ENCODE data around the gene CABYR.

The CABYR gene, protein sequence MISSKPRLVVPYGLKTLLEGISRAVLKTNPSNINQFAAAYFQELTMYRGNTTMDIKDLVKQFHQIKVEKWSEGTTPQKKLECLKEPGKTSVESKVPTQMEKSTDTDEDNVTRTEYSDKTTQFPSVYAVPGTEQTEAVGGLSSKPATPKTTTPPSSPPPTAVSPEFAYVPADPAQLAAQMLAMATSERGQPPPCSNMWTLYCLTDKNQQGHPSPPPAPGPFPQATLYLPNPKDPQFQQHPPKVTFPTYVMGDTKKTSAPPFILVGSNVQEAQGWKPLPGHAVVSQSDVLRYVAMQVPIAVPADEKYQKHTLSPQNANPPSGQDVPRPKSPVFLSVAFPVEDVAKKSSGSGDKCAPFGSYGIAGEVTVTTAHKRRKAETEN

DNA sequence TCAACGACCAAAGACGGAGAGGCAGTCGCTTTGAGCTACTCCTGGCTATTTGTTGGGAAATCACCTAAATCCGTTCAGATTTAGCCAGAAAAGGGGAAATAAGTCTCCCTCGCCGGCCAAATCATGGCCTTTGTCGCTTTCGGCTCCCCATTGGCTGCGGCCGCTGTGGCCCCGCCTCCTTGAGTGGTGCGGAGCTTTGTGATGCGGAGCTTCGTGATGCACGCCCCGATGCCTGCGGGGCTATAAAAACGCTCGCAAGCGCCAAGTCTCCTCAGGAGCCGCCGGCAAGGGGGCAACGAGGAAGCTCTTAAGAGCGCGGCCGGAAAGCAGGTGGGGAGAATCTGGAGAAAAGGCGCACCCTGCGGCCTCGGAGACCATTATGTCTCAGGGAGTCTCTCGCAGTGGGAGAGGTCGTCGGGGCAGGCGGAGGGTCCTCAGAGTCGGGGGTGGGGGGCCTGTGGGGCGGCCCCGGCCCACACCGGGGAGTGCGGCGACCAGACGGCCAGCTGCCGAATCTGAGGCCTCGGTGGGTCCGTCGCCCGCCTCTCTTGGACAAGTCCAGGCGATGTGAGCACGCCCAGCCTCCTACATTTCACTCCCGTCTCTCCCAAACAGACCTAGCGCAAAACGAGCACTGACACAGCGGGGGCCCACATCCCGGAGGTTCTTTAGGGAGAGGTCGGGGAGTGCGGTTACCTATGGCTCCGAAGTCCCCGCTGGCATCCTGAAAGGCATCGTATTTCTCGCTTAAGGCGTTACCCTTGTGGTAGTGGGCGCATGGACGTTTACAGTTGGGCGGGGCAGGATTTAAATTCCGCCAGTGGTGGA is at the start of gene CABYR:
Gene CABYR, plus strand, starts transcription at position 274 of the 828 bp plus-strand sequence. CDS start 4,053 bp downstream, outside the sequence.
- H3K36me3 Mint-ChIP-seq (ENCODE audit: low read depth): peaks cover 6% of the 10 kb centered on the region
- peak within 1 kb of the TSS; percentile 54 to 76 (median 70) for H3K27ac Mint-ChIP-seq
- TF ChIP-seq, protein P1, sequence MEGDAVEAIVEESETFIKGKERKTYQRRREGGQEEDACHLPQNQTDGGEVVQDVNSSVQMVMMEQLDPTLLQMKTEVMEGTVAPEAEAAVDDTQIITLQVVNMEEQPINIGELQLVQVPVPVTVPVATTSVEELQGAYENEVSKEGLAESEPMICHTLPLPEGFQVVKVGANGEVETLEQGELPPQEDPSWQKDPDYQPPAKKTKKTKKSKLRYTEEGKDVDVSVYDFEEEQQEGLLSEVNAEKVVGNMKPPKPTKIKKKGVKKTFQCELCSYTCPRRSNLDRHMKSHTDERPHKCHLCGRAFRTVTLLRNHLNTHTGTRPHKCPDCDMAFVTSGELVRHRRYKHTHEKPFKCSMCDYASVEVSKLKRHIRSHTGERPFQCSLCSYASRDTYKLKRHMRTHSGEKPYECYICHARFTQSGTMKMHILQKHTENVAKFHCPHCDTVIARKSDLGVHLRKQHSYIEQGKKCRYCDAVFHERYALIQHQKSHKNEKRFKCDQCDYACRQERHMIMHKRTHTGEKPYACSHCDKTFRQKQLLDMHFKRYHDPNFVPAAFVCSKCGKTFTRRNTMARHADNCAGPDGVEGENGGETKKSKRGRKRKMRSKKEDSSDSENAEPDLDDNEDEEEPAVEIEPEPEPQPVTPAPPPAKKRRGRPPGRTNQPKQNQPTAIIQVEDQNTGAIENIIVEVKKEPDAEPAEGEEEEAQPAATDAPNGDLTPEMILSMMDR (IDR thresholded peaks at IDR 0.05; ENCODE audit: unreplicated experiment in 3 of 3): no peak
- H3K4me3 Mint-ChIP-seq: peak within 1 kb of the TSS; percentile 89 to 95 (median 90)
- H3K9me3 Mint-ChIP-seq: peaks cover 3% of the 10 kb centered on the region
- H3K27me3 Mint-ChIP-seq (ENCODE audit: low read depth): no peaks in the 10 kb centered on the region
- H3K4me1 Mint-ChIP-seq: no peaks in the 10 kb centered on the region

DNA sequence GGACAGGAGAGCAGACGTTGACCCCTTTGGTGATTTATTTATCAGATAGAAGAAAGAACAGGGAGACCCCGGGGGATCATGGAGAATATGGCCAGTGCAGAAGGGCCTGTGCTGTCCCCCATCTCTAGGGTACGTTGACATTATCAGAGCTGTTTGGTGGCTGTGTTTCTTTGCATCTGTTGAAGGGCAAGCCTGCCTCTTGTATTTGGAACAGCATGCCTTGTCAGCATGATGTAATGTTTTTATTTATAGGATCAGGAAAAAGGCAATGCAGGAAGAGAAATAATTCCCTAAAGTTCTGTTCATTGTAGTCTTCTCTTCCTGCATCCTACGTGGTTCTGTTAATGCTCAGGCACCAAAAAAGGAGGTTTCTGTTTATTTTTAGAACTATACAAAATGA is 49.8 kb upstream of the CABYR start:
- H3K9me3 Mint-ChIP-seq: no peaks in the 10 kb centered on the region
- no peak overlapping the region for H3K27ac Mint-ChIP-seq
- H3K4me1 Mint-ChIP-seq: peaks cover 8% of the 10 kb centered on the region
- H3K27me3 Mint-ChIP-seq (ENCODE audit: low read depth): no peaks in the 10 kb centered on the region
- TF ChIP-seq, protein P1 (IDR thresholded peaks at IDR 0.05; ENCODE audit: unreplicated experiment in 3 of 3): no peak
- no peak overlapping the region for H3K4me3 Mint-ChIP-seq
- peaks cover 2% of the 10 kb centered on the region for H3K36me3 Mint-ChIP-seq (ENCODE audit: low read depth)

DNA sequence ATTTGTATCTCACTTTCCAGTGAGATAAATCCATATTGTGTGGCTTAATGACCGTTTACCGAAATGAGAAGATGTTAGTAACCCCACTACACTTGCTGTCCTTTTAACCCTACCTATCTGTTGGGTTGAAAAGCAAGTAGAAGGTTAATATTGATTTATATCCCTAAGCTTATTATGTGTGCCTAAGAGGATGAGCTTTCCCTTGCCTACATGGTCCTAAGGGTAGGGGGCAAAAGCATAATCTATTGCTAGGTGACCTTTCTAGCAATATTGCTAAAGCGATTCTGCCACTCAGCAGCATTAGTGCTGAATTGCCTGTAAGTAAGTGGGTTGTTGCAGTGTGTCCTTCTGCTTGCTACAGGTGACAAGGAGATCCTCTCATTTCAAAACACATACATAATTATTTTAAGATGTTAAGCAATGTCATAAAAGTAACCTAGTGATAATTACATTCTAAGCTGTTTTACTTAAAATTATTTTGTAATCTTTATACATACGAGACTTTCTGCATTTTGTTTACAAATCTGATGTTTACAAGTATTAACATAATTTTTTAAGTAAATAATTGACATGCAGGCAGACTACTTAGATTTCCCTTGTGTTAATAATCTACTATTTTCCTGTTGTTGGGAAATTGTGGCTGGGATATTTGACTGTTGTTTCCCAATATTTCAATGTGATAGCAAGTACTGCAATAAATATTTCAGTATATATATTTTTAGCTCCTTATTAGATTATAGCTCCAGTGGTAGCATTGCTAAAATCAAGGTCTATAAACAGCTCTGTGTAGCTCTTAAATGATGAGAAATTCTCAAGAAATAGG is 49.1 kb upstream of the CABYR start:
- Mint-ChIP-seq H3K4me3 (no peak overlapping the region), H3K4me1 (peaks cover 8% of the 10 kb centered on the region), H3K27ac (no peak overlapping the region), H3K9me3 (peaks cover 2% of the 10 kb centered on the region), H3K36me3 (ENCODE audit: low read depth) (peaks cover 9% of the 10 kb centered on the region), H3K27me3 (ENCODE audit: low read depth) (no peaks in the 10 kb centered on the region)
- TF ChIP-seq, protein P1 (IDR thresholded peaks at IDR 0.05; ENCODE audit: unreplicated experiment in 3 of 3): no peak

DNA sequence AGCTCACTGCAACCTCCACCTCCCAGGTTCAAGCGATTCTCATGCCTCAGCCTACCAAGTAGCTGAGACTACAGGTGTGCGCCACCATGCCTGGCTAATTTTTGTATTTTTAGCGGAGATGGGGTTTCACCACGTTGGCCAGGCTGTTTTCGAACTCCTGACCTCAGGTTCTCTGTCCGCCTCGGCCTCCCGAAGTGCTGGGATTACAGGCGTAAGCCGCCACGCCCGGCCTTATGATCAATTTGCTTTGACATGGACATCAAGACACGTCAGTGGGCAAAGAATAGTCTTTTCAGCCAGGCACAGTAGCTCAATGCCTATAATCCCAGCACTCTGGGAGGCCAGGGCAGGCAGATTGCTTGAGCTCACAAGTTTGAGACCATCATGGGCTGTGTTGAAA is 48.0 kb upstream of the CABYR start:
- H3K9me3 Mint-ChIP-seq: peaks cover 2% of the 10 kb centered on the region
- H3K36me3 Mint-ChIP-seq (ENCODE audit: low read depth): peaks cover 12% of the 10 kb centered on the region
- no peak overlapping the region for H3K27ac Mint-ChIP-seq
- H3K4me3 Mint-ChIP-seq: no peak overlapping the region
- no peaks in the 10 kb centered on the region for H3K27me3 Mint-ChIP-seq (ENCODE audit: low read depth)
- H3K4me1 Mint-ChIP-seq: peaks cover 8% of the 10 kb centered on the region
- TF ChIP-seq, protein P1 (IDR thresholded peaks at IDR 0.05; ENCODE audit: unreplicated experiment in 3 of 3): no peak

DNA sequence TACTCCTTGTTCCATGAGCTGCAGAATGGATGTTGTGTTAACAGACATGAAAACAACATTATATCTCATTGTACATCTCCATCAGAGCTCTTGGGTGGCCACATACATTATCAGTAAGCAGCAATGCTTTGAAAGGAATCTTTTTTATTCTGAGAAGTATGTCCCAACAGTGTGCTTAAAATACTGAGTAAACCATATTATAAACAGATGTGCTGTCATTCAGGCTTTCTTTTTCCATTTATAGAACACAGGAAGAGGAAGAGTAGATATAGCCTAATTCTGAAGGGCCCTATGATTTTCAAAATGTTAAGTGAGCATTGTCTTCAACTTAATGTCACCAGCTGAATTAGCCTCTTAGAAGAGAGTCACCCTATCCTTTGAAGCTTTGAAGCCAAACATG is 44.3 kb upstream of the CABYR start:
- Mint-ChIP-seq H3K27me3 (ENCODE audit: low read depth) (no peaks in the 10 kb centered on the region), H3K9me3 (peaks cover 10% of the 10 kb centered on the region), H3K4me1 (no peaks in the 10 kb centered on the region), H3K27ac (no peak overlapping the region), H3K4me3 (no peak overlapping the region), H3K36me3 (ENCODE audit: low read depth) (peaks cover 30% of the 10 kb centered on the region)
- TF ChIP-seq, protein P1 (IDR thresholded peaks at IDR 0.05; ENCODE audit: unreplicated experiment in 3 of 3): no peak
